B cell (primary cell): ENCODE data around the gene CCDC107. TPM values are rescaled to one million over a fixed set of nuclear protein-coding genes. Genes with fewer than 3 reads are reported as not detected.

Experiments used
- ATAC-seq: fragments of 200-7000 bp; cut with Tn5 transposase; one replicate; pipeline ENCODE4 v1.10.0; 2021; ENCODE audit warnings: low read depth, mild to moderate bottlenecking, moderate number of reproducible peaks, moderate library complexity
- CTCF ChIA-PET: fragments of 350-600 bp; sonication (Branson Sonifier 250); formaldehyde crosslinking; loops from one replicate; lab custom pipeline; 2021; ENCODE audit warnings: antibody characterized with exemption, inconsistent platforms; lab: Charles Lee
- POLR2A ChIA-PET: fragments of 350-600 bp; sonication (Branson Sonifier 250); formaldehyde crosslinking; loops from one replicate; lab custom pipeline; 2021; ENCODE audit warnings: antibody characterized with exemption; lab: Charles Lee
- DNase-seq: peaks from one replicate; pipeline ENCODE4 v3.0.0; 2013
- H2AFZ ChIP-seq: 2 replicates; pipeline ENCODE4 v1.6.1; 2012; ENCODE audit warnings: mild to moderate bottlenecking, low read depth, low read length; ENCODE audit not compliant: insufficient read depth, poor library complexity, severe bottlenecking
- H3K27ac ChIP-seq, 2 donors: 1 replicate in 1 of 2; 2 replicates in 1 of 2; pipeline ENCODE4 v1.5.1; 2012 to 2013; ENCODE audit warnings: low read length in 2 of 2, mild to moderate bottlenecking in 2 of 2, moderate library complexity in 1 of 2
- H3K27me3 ChIP-seq, 4 experiments: fragments of 200-600 bp in 1 of 4; sonication (generic) in 1 of 4; replicated peaks in 1 of 4; 1 replicate in 2 of 4; 2 replicates in 2 of 4; pipeline versions ENCODE4 v1.6.1 to v1.7.0; 2013 to 2016; ENCODE audit warnings: low read length in 3 of 4, mild to moderate bottlenecking in 2 of 4, mixed read lengths in 1 of 4, moderate library complexity in 1 of 4; ENCODE audit not compliant: insufficient read depth in 4 of 4, control insufficient read depth in 3 of 4; ENCODE audit errors: control extremely low read depth in 1 of 4
- H3K36me3 ChIP-seq, 2 experiments: replicated peaks in 1 of 2; 1 replicate in 1 of 2; 2 replicates in 1 of 2; pipeline versions ENCODE4 v1.6.1 to v1.7.1; 2013; ENCODE audit warnings: low read length in 1 of 2; ENCODE audit not compliant: insufficient read depth in 2 of 2, control insufficient read depth in 1 of 2; ENCODE audit errors: control extremely low read depth in 1 of 2, extremely low read depth in 1 of 2
- H3K4me1 ChIP-seq, 2 donors: fragments of 200-600 bp in 1 of 2; sonication (generic) in 1 of 2; 1 replicate in 1 of 2; 2 replicates in 1 of 2; pipeline versions ENCODE4 v1.5.1 to v1.6.1; 2013 to 2017; ENCODE audit warnings: low read length in 2 of 2; ENCODE audit not compliant: control insufficient read depth in 2 of 2, insufficient read depth in 2 of 2
- H3K4me2 ChIP-seq: replicated peaks from 2 replicates; pipeline ENCODE3; 2012; ENCODE audit warnings: mild to moderate bottlenecking, low read depth, low read length; ENCODE audit not compliant: poor library complexity, severe bottlenecking
- H3K4me3 ChIP-seq, 5 experiments: fragments of 200-600 bp in 1 of 5; sonication (generic) in 1 of 5; 1 replicate in 3 of 5; 2 replicates in 2 of 5; pipeline versions ENCODE4 v1.5.1 to v1.7.0; 2011 to 2016; ENCODE audit warnings: low read length in 4 of 5, mild to moderate bottlenecking in 4 of 5, low read depth in 2 of 5, control low read depth in 1 of 5, moderate library complexity in 1 of 5; ENCODE audit not compliant: insufficient read depth in 1 of 5; ENCODE audit errors: control extremely low read depth in 1 of 5, extremely low read depth in 1 of 5
- H3K79me2 ChIP-seq: fragments of 200-600 bp; sonication (generic); one replicate; pipeline ENCODE4 v1.6.0; 2016; ENCODE audit warnings: low read length; ENCODE audit not compliant: control insufficient read depth, insufficient read depth
- H3K9ac ChIP-seq: fragments of 200-600 bp; sonication (generic); 2 replicates; pipeline ENCODE4 v1.6.1; 2017; ENCODE audit warnings: mild to moderate bottlenecking, low read length, moderate library complexity
- H3K9me3 ChIP-seq, 3 donors: one replicate each; pipeline versions ENCODE4 v1.6.1 to v1.7.1; 2013; ENCODE audit warnings: low read length in 2 of 3; ENCODE audit not compliant: control insufficient read depth in 2 of 3, insufficient read depth in 1 of 3; ENCODE audit errors: control extremely low read depth in 1 of 3
- H4K20me1 ChIP-seq: 2 replicates; pipeline ENCODE4 v1.6.0; 2012; ENCODE audit warnings: mild to moderate bottlenecking, low read length; ENCODE audit not compliant: insufficient read depth, control insufficient read depth, poor library complexity, severe bottlenecking
- H3K27ac Mint-ChIP-seq: one replicate; pipeline ENCODE4 v1.8.0; 2021; ENCODE audit warnings: mixed read lengths
- H3K27me3 Mint-ChIP-seq: one replicate; pipeline ENCODE4 v1.8.0; 2021; ENCODE audit warnings: mixed read lengths
- H3K4me1 Mint-ChIP-seq: one replicate; pipeline ENCODE4 v1.8.0; 2021; ENCODE audit warnings: mixed read lengths
- H3K4me3 Mint-ChIP-seq: one replicate; pipeline ENCODE4 v1.8.0; 2021; ENCODE audit warnings: mixed read lengths
- H3K9me3 Mint-ChIP-seq: one replicate; pipeline ENCODE4 v1.8.0; 2022; ENCODE audit warnings: mixed read lengths; ENCODE audit not compliant: insufficient read depth
- EZH2 ChIP-seq: IDR thresholded peaks from 2 replicates; pipeline ENCODE4 v1.6.1; 2012; ENCODE audit warnings: borderline replicate concordance, low read depth, mild to moderate bottlenecking, moderate library complexity, low read length; ENCODE audit not compliant: insufficient read depth, poor library complexity, severe bottlenecking
- WGBS: methylation state at CpG from one replicate; pipeline ENCODE4 v1.1.5; 2013; ENCODE audit warnings: missing lambda C conversion rate; ENCODE audit not compliant: insufficient coverage; 5-methylcytosine and 5-hydroxymethylcytosine counted together
- intact Hi-C: fragments of 100-400 bp; cut with micrococcal nuclease; formaldehyde crosslinking; loops from one replicate; pipeline ENCODE4 v1.10.0; 2022
- polyA plus RNA-seq: library from polyadenylated mRNA; depleted of rRNA; stranded (reverse); fragments of >200 nt; gene quantifications from 2 replicates; pipeline ENCODE4 v1.2.3, GENCODE V29; 2012
- total RNA-seq, 2 donors: library from RNA; stranded (reverse); fragments of 120-200 nt in 1 of 2; gene quantifications; 1 replicate in 1 of 2; 2 replicates in 1 of 2; pipeline versions ENCODE4 v1.2.3 to v1.2.4, GENCODE V29; 2013 to 2022
- TF ChIP-seq, protein P1 (sequence below): fragments of 200-600 bp; IDR thresholded peaks from one replicate; pipeline ENCODE4 v1.8.0; 2022; ENCODE audit warnings: antibody characterized with exemption, mild to moderate bottlenecking

Gene CCDC107
- total and polyA plus RNA-seq, 2 donors (not counting 1 experiment from before 2014, with no cell fraction given) = 22.5 to 33.8 TPM

DNA sequence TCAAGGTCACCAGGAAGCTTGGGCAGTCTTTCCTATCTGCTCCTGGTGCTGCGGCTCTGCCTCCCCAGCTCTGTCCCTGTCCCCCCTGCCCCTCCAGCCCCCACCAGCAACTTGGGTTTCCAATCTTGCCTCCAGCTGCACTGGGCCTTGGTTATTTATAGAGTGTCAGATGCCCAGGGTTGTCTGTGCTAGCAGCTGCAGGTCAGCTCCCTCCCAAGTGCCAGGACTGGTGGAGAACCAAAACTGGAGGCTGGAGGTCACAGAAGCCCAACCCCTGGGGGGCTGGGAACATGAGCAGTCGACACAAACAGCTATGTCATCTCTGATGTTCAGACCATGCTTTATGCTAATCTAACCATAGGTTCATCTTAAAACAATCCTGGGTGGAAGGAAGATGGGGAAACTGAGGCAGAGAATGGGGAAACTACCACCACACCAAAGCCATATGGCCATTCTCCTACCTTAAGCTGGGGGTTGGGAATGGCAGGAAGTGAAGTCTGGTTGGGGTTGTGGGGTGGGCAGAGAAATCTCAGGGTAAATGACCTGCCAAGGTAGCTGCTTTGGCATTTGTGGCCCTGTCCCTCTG lies 30.0 kb downstream of the CCDC107 start:
- no peak for TF ChIP-seq EZH2
- TF ChIP-seq, protein P1, sequence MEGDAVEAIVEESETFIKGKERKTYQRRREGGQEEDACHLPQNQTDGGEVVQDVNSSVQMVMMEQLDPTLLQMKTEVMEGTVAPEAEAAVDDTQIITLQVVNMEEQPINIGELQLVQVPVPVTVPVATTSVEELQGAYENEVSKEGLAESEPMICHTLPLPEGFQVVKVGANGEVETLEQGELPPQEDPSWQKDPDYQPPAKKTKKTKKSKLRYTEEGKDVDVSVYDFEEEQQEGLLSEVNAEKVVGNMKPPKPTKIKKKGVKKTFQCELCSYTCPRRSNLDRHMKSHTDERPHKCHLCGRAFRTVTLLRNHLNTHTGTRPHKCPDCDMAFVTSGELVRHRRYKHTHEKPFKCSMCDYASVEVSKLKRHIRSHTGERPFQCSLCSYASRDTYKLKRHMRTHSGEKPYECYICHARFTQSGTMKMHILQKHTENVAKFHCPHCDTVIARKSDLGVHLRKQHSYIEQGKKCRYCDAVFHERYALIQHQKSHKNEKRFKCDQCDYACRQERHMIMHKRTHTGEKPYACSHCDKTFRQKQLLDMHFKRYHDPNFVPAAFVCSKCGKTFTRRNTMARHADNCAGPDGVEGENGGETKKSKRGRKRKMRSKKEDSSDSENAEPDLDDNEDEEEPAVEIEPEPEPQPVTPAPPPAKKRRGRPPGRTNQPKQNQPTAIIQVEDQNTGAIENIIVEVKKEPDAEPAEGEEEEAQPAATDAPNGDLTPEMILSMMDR = no peak
- intact Hi-C loops = no loop called here
- no peaks in the 10 kb centered on the region for H3K27me3 ChIP-seq
- H4K20me1 ChIP-seq = no peaks in the 10 kb centered on the region
- H2AFZ ChIP-seq = no peak overlapping the region
- H3K27ac Mint-ChIP-seq = no peak overlapping the region
- H3K27me3 Mint-ChIP-seq = no peaks in the 10 kb centered on the region
- WGBS = no CpG with 5 or more reads among the region's 2 CpGs
- H3K27ac ChIP-seq = no peak overlapping the region
- no peaks in the 10 kb centered on the region for H3K9me3 ChIP-seq
- no peaks in the 10 kb centered on the region for H3K79me2 ChIP-seq
- H3K4me1 Mint-ChIP-seq = peaks cover 11% of the 10 kb centered on the region
- H3K4me3 Mint-ChIP-seq = no peak overlapping the region
- ATAC-seq (no peak), DNase-seq (no peak)
- CTCF ChIA-PET = interaction anchor here (0.6 to 7.6 kb wide), 7 partner anchors 7 to 48 kb away, joined by 3 to 82 read pairs (median 3); no protein-coding TSS in a partner anchor
- POLR2A ChIA-PET = interaction anchor here (0.7 kb wide), 1 partner anchor 9 kb away, joined by 3 read pairs; no protein-coding TSS in a partner anchor
- H3K9ac ChIP-seq = no peak overlapping the region
- no peaks in the 10 kb centered on the region for H3K36me3 ChIP-seq
- H3K9me3 Mint-ChIP-seq = no peaks in the 10 kb centered on the region
- no peak overlapping the region for H3K4me3 ChIP-seq
- H3K4me2 ChIP-seq = no peak overlapping the region
- H3K4me1 ChIP-seq = peaks cover 3 to 17% of the 10 kb centered on the region in 2 donors
